Esophagus (tissue), 2 donors: Measurements from ENCODE around the gene KRTAP4-3. TPM values are rescaled to one million over a fixed set of nuclear protein-coding genes. Genes with fewer than 3 reads are reported as not detected.
"Not testable (repeated sequence)": the region's sequence is repeated elsewhere in the genome, so short reads cannot be mapped to it uniquely, and the experiment has no call there.

Source experiments
- H3K27ac ChIP-seq, 2 donors: one replicate each; pipeline ENCODE4 v1.5.1; 2013; ENCODE audit warnings: low read depth in 2 of 2, mild to moderate bottlenecking in 2 of 2, inconsistent platforms in 1 of 2, low read length in 1 of 2, moderate library complexity in 1 of 2
- H3K27me3 ChIP-seq, 2 donors: one replicate each; pipeline ENCODE4 v1.6.1; 2013; ENCODE audit warnings: low read length in 2 of 2, control low read depth in 1 of 2, mild to moderate bottlenecking in 1 of 2; ENCODE audit not compliant: insufficient read depth in 2 of 2, control insufficient read depth in 1 of 2
- H3K36me3 ChIP-seq, 2 donors: one replicate each; pipeline ENCODE4 v1.6.1; 2013; ENCODE audit warnings: low read length in 1 of 2; ENCODE audit not compliant: control insufficient read depth in 2 of 2, insufficient read depth in 2 of 2
- H3K4me1 ChIP-seq, 2 donors: one replicate each; pipeline ENCODE4 v1.6.1; 2013; ENCODE audit warnings: low read length in 1 of 2; ENCODE audit not compliant: control insufficient read depth in 2 of 2, insufficient read depth in 2 of 2
- H3K4me3 ChIP-seq, 2 donors: one replicate each; pipeline ENCODE4 v1.5.1; 2013; ENCODE audit warnings: low read length in 2 of 2, mild to moderate bottlenecking in 2 of 2, low read depth in 1 of 2, moderate library complexity in 1 of 2
- H3K9me3 ChIP-seq, 2 donors: one replicate each; pipeline ENCODE4 v1.6.1; 2013; ENCODE audit warnings: mild to moderate bottlenecking in 2 of 2, low read depth in 1 of 2, low read length in 1 of 2, moderate library complexity in 1 of 2; ENCODE audit not compliant: control insufficient read depth in 2 of 2, insufficient read depth in 1 of 2
- WGBS, 2 donors: extraction: QIAGEN DNeasy Blood & Tissue Kit; methylation state at CpG; one replicate each; pipeline ENCODE4 v1.1.7; 2013; 5-methylcytosine and 5-hydroxymethylcytosine counted together
- polyA plus RNA-seq, 2 donors: library from polyadenylated mRNA; stranded (reverse); fragments of 200-250 nt; gene quantifications; one replicate each; pipeline ENCODE4 v1.2.3, GENCODE V29; 2013
- donor health status: healthy with polysubstance abuse.
- donor health status: Bipolar disorder and iron deficiency.

The KRTAP4-3 gene
- polyA plus RNA-seq: not detected

- 76 to 91% methylated on average over 1 of the region's 1 CpG for WGBS, 2 donors
- no peaks in the 10 kb centered on the region for H3K4me1 ChIP-seq
- H3K27me3 ChIP-seq: no peaks in the 10 kb centered on the region
- H3K36me3 ChIP-seq: no peaks in the 10 kb centered on the region
- H3K9me3 ChIP-seq: no peaks in the 10 kb centered on the region
- no peak within 1 kb of the TSS for H3K4me3 ChIP-seq
- H3K27ac ChIP-seq: no peak within 1 kb of the TSS
Measured at GRCh38 chr17:41168121-41168520, at the start of gene KRTAP4-3. KRTAP4-3 (minus strand) TSS chr17:41168221; CDS start chr17:41168172, 49 bp downstream.

- H3K27ac ChIP-seq: no peak overlapping the region
- no peaks in the 10 kb centered on the region for H3K36me3 ChIP-seq
- H3K27me3 ChIP-seq: peaks cover 0 to 4% of the 10 kb centered on the region in 2 donors
- H3K9me3 ChIP-seq: no peaks in the 10 kb centered on the region
- H3K4me1 ChIP-seq: peaks cover 0 to 6% of the 10 kb centered on the region in 2 donors
- WGBS, 2 donors: 70 to 84% methylated on average over 1 of the region's 1 CpG
- no peak overlapping the region for H3K4me3 ChIP-seq
Measured at GRCh38 chr17:41215681-41216080, 47.7 kb upstream of the KRTAP4-3 start.

- H3K4me3 ChIP-seq: no peak overlapping the region
- no peaks in the 10 kb centered on the region for H3K36me3 ChIP-seq
- 65 to 76% methylated on average over 7 of the region's 7 CpGs for WGBS, 2 donors
- peaks cover 0 to 6% of the 10 kb centered on the region in 2 donors for H3K4me1 ChIP-seq
- peaks cover 0 to 4% of the 10 kb centered on the region in 2 donors for H3K27me3 ChIP-seq
- no peaks in the 10 kb centered on the region for H3K9me3 ChIP-seq
- no peak overlapping the region for H3K27ac ChIP-seq
Measured at GRCh38 chr17:41212524-41213169, 44.6 kb upstream of the KRTAP4-3 start.

- H3K36me3 ChIP-seq: no peaks in the 10 kb centered on the region
- H3K4me1 ChIP-seq: peaks cover 0 to 6% of the 10 kb centered on the region in 2 donors
- no peak overlapping the region for H3K27ac ChIP-seq
- no peaks in the 10 kb centered on the region for H3K9me3 ChIP-seq
- H3K27me3 ChIP-seq: peaks cover 0 to 4% of the 10 kb centered on the region in 2 donors
- no peak overlapping the region for H3K4me3 ChIP-seq
- 32 to 36% methylated on average over 1 of the region's 1 CpG for WGBS, 2 donors
Measured at GRCh38 chr17:41211845-41212466, 43.9 kb upstream of the KRTAP4-3 start.

- no peak overlapping the region for H3K27ac ChIP-seq
Measured at GRCh38 chr17:41199421-41200078, 31.5 kb upstream of the KRTAP4-3 start.

GRCh38 chr17:41196068-41196467 lies 28.0 kb upstream of the KRTAP4-3 start:
- Histone ChIP-seq H3K9me3 (no peaks in the 10 kb centered on the region), H3K4me3 (no peak overlapping the region), H3K4me1 (no peaks in the 10 kb centered on the region), H3K36me3 (no peaks in the 10 kb centered on the region), H3K27ac (no peak overlapping the region), H3K27me3 (no peaks in the 10 kb centered on the region)
- 34 to 51% methylated on average over 1 of the region's 1 CpG for WGBS, 2 donors

More at GRCh38 chr17:41199421-41200078, 31.5 kb upstream of the KRTAP4-3 start:
- Histone ChIP-seq H3K27me3 (no peaks in the 10 kb centered on the region), H3K4me1 (no peaks in the 10 kb centered on the region), H3K4me3 (no peak overlapping the region), H3K36me3 (no peaks in the 10 kb centered on the region), H3K9me3 (no peaks in the 10 kb centered on the region)
- WGBS, 2 donors: 57 to 62% methylated on average over 5 of the region's 5 CpGs

GRCh38 chr17:41190328-41190727 lies 22.3 kb upstream of the KRTAP4-3 start:
- H3K4me1 ChIP-seq: no peaks in the 10 kb centered on the region
- H3K36me3 ChIP-seq: no peaks in the 10 kb centered on the region
- H3K9me3 ChIP-seq: no peaks in the 10 kb centered on the region
- H3K27ac ChIP-seq: no peak overlapping the region
- WGBS, 2 donors: 71 to 86% methylated on average over 3 of the region's 3 CpGs
- no peak overlapping the region for H3K4me3 ChIP-seq
- no peaks in the 10 kb centered on the region for H3K27me3 ChIP-seq

GRCh38 chr17:41189837-41190318 lies 21.9 kb upstream of the KRTAP4-3 start, which contains the start of gene KRTAP9-1:
KRTAP9-1 (plus strand) TSS chr17:41189887; CDS start chr17:41189887, 0 bp downstream.
- H3K36me3 ChIP-seq, H3K4me1 ChIP-seq, H3K9me3 ChIP-seq, H3K27ac ChIP-seq, H3K4me3 ChIP-seq, H3K27me3 ChIP-seq: not testable (repeated sequence)
- whole genome bisulfite sequencing, 2 donors: 59 to 80% methylated on average over 1 of the region's 1 CpG

GRCh38 chr17:41186872-41187271 lies 18.9 kb upstream of the KRTAP4-3 start:
- H3K4me1 ChIP-seq: no peaks in the 10 kb centered on the region
- H3K27ac ChIP-seq: no peak overlapping the region
- H3K4me3 ChIP-seq: no peak overlapping the region
- H3K27me3 ChIP-seq: no peaks in the 10 kb centered on the region
- H3K9me3 ChIP-seq: no peaks in the 10 kb centered on the region
- no peaks in the 10 kb centered on the region for H3K36me3 ChIP-seq
- 87 to 90% methylated on average over 2 of the region's 2 CpGs for WGBS, 2 donors
